T-helper 2 cell treated with Interferon-gamma antibody and Interleukin-4, amounts not matched to agents 100 ng/mL and 5 ng/mL, for 36 hours (primary cell): ENCODE measurements around the gene RTN4R. TPM values are rescaled to one million over a fixed set of nuclear protein-coding genes. Genes with fewer than 3 reads are reported as not detected.

Experiments used
- intact Hi-C: fragments of 100-400 bp; cut with micrococcal nuclease; formaldehyde crosslinking; loops from one replicate; pipeline ENCODE4 v1.15.1; 2023
- total RNA-seq: library from RNA; stranded (reverse); gene quantifications from 2 replicates; pipeline ENCODE4 v1.2.3, GENCODE V29; 2022

The RTN4R gene
- total RNA-seq, 1 donor from 2014 or later: 1.9 TPM

- intact Hi-C loops: no loop called here
Measured at GRCh38 chr22:20258584-20259326, 9.4 kb downstream of the RTN4R start.

- intact Hi-C loops: no loop called here
Measured at GRCh38 chr22:20258021-20258299, 10.2 kb downstream of the RTN4R start.

- intact Hi-C loops: no loop called here
Measured at GRCh38 chr22:20257212-20258020, 10.7 kb downstream of the RTN4R start.

GRCh38 chr22:20256551-20257211, 11.4 kb downstream of the RTN4R start:
- intact Hi-C loops: no loop called here

- intact Hi-C loops: no loop called here
Measured at GRCh38 chr22:20256027-20256426, 12.1 kb downstream of the RTN4R start.

GRCh38 chr22:20254975-20255946, 12.9 kb downstream of the RTN4R start:
- intact Hi-C loops: no loop called here

- intact Hi-C loops: no loop called here
Measured at GRCh38 chr22:20253161-20253560, 15.0 kb downstream of the RTN4R start.

- intact Hi-C loops: no loop called here
Measured at GRCh38 chr22:20251981-20252380, 16.1 kb downstream of the RTN4R start.

- intact Hi-C loops: no loop called here
Measured at GRCh38 chr22:20251491-20251890, 16.6 kb downstream of the RTN4R start.

GRCh38 chr22:20249797-20250354, 18.2 kb downstream of the RTN4R start:
- intact Hi-C loops: no loop called here

- intact Hi-C loops: no loop called here
Measured at GRCh38 chr22:20248461-20248978, 19.6 kb downstream of the RTN4R start.

- intact Hi-C loops: no loop called here
Measured at GRCh38 chr22:20247608-20248171, 20.4 kb downstream of the RTN4R start.

GRCh38 chr22:20247010-20247505, 21.1 kb downstream of the RTN4R start:
- intact Hi-C loops: no loop called here

- intact Hi-C loops: no loop called here
Measured at GRCh38 chr22:20246368-20247009, 21.6 kb downstream of the RTN4R start.

GRCh38 chr22:20245577-20246367, 22.3 kb downstream of the RTN4R start:
- intact Hi-C loops: no loop called here

- intact Hi-C loops: no loop called here
Measured at GRCh38 chr22:20244691-20245576, 23.2 kb downstream of the RTN4R start.

- intact Hi-C loops: no loop called here
Measured at GRCh38 chr22:20244250-20244648, 23.9 kb downstream of the RTN4R start.
